GM21576 (cell line): ENCODE data around the gene OVCH2.
"Not testable (repeated sequence)": the region's sequence is repeated elsewhere in the genome, so short reads cannot be mapped to it uniquely, and the experiment has no call there.

ENCODE experiments used
- ATAC-seq: cut with Tn5 transposase; IDR thresholded peaks from one replicate; pipeline ENCODE4 v1.9.1; 2021; ENCODE audit warnings: mild to moderate bottlenecking, moderate library complexity; ENCODE audit not compliant: unreplicated experiment

Gene OVCH2

DNA sequence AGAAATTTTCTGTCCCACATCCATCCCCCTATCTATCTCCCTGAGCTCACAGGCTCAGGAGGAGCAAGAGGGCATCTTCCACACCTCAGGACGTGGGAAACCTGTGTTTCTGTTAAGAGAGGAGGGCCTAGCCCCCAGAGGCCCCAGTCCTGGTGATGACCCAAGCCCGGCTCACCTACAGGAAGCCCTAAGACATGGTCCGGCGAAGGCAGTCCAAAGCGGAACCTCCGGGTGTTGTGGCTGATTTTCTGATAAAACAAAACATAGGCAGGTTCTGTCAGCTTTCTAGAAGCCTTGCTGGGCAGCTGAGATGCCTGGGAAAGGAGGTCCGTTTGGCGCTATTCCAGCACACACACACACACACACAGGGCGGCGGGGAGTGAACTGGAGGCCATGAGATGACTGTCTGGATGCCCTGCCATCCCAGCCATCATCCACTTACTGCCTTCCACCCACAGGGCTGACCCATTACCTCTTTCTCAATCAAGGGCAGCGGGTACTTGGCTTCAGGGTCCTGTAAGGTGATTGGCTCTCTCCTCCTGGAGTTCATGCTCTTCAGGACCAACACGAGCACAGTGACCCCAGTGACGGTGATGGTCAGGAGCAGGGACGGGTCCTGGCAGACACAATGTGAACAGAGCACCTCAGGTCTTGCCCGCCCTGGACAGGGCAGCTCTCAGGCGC is 33.9 kb downstream of the OVCH2 start:
- no peak for ATAC-seq

DNA sequence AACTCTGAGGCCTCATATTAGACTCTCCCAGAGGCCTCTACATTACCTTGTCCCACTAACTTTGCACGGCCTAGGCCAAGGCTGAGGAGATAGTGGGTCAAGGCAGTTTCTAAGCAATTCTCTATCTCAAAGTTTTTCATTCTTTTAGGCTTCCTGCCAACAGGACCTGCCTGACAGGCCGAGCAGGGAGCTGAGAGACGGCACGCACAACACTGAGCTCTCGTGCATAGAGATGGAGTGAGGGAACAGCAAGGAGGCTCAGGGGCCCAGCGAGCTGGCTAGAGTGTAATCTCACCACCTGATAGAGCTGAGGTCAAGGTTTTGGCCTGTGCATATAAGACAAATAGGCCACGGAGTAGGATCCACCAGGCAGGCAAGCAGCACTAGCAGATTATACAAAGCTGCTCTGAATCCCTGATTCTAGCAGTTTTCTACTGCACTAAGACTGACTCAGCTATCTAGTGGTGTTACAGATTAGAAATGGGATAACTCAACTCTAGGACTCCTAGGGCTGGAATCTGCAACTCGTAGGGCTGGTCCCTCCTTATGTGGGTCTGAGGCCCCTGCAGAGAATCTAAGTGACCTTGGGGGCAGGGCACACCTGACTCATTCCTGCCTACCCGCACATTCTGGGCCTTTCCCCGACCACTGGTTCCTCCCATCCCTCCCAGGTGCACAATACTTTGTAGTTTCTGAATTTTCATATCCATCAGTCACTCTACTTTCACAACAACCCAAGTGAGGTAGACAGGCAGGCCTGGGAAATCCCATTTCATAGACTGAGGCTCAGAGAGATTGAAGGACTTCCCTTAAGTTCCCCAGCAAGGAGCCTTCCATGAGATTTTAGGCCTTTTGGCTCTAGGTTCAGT is 34.7 kb downstream of the OVCH2 start:
- peak; percentile 57 for ATAC-seq

DNA sequence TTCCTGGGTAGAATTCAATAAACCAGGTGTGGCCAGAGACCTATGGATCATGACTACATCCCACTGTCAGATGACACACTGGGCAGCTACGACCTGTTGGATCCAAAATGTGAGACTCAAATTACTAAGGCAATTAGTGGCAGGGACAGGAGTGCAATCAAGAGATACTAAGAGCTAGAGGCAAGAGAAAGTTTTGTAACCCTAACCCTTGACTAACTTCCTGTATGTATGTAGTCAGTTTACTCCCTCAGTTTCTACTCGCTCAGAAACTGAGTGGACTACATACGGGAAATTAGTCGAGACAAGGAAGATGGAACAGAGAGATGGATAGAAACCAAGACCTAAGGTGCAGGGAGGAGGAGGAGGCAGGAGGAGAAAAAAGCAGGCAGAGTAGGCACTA is 35.6 kb downstream of the OVCH2 start:
- ATAC-seq = no peak

GRCh38 chr11:7668911-7669310 is 37.4 kb downstream of the OVCH2 start:
- ATAC-seq = no peak

GRCh38 chr11:7668464-7668863 is 37.8 kb downstream of the OVCH2 start:
- no peak for ATAC-seq

- ATAC-seq = no peak
These were observed 38.8 kb downstream of the OVCH2 start for GRCh38 chr11:7667460-7667859.

- ATAC-seq = no peak
These were observed 39.9 kb downstream of the OVCH2 start for GRCh38 chr11:7666292-7666866.

DNA sequence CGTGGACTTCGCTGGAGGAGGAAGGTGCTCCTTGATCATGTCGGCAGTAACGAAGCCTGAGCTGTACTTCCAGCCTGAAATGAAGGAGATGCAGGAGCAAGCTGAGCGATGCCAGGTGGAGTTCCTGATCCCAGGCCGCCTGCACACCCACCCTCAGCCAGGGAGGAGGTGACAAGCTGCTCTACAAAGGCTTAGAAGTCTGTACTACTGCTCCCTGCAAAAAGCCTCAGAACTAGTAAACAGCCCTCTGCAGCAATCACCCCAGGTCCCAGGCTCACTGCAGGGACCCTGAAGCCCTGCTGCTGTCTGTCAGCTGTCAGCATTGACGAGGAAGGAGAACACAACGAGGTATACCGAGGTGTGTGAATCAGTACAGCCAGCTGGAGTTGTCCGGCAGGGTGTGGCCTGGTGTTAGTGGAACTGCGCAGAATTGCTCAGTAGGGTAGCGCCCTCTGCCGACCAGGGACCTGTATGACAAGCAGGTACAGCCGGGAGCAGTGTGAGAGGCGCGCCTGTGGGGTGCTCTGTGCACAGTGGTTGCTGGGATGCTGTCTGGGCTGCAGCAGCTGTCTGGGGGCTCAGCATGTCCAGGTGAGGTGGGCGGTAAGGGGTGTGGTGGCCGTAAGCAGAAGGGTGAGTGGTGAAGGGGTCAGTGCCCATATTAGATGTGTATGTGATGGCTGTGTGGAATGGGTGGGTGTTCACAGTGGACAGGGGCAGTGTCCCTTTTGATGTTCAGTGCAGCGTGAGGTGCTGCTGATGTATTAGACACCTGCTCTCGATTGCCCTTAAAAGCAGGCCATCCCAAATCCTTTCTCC is 40.6 kb downstream of the OVCH2 start:
- peak; percentile 98 for ATAC-seq

DNA sequence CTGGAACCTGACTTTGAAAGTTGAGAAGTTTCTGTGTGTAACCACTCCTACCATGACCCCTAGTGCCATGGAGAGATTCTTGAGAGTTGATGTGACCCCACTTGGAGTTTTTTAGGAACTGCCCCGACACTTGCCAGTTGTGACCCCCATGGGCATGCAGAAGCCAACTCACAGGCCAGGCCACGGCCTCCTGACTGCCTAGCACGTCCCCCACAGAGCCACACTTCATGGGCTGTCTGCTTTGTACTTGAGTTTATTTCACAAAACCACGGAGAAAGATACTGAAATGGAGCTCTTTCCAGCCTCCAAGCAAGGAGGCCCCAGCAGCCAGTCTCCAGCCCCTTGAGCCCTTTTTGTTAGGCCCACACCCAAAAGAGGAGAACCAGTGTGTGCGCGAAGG is 41.4 kb downstream of the OVCH2 start:
- ATAC-seq = no peak

DNA sequence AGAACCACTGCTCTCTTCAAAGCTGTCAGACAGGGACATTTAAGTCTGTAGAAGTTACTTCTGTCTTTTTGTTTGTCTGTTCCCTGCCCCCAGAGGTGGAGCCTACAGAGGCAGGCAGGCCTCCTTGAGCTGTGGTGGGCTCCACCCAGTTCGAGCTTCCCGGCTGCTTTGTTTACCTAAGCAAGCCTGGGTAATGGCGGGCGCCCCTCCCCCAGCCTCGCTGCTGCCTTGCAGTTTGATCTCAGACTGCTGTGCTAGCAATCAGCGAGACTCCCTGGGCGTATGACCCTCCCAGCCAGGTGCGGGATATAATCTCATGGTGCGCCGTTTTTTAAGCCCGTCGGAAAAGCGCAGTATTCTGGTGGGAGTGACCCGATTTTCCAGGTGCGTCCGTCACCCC is 42.7 kb downstream of the OVCH2 start:
- not testable (repeated sequence) for ATAC-seq

- no peak for ATAC-seq
These were observed 48.8 kb downstream of the OVCH2 start for GRCh38 chr11:7657306-7658025.

GRCh38 chr11:7656704-7657103 is 49.6 kb downstream of the OVCH2 start:
- no peak for ATAC-seq

DNA sequence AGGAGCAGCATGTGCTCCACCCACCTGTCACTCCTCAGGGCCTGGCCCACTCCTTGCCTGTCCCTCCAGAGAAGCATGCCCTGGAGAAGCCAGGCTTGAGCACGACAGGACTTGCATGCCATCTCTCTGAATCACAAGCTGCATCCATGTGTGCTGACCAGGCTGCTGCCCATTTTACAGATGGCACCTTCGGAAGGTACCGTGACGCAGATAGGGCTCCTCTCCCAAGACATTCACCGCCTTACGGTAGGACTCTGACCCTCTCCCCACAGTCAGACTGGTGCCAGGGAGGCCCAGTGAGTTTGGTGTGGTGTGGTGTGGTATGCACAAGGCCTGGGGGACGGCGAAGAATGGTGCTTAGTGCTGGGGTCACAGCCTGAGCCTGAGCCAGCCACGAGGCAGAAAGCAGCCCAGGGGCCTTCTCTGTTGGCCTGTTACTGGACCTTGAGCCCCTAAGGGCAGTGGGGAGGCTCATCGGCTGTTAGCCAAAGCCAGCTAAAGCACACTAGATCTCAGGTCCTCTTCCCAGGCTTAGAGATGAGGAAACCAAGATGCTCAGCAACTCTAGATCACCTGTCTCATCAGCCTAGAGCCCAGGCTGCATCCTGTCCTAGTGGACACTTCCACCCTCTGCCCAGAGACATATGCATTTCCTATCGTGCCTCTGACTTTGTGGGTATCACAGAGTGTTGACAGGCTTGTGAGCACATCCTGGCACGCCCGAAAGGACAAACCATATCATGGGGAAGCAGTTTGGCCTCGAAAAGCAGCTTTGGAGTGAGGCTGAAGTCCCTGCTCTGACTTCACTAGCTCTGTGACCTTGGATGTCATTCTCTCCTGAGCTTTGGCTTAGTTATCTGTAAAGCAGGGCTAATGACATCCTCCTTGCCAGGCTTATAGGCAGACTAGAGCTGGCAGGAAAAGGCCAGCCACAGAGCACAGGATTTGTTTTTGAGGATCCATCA is 50.7 kb downstream of the OVCH2 start:
- no peak for ATAC-seq

- no peak for ATAC-seq
These were observed 52.0 kb downstream of the OVCH2 start for GRCh38 chr11:7654195-7654705.

GRCh38 chr11:7651700-7652099 is 54.6 kb downstream of the OVCH2 start:
- no peak for ATAC-seq

- no peak for ATAC-seq
These were observed 55.1 kb downstream of the OVCH2 start for GRCh38 chr11:7651140-7651551.

- no peak for ATAC-seq
These were observed 58.0 kb downstream of the OVCH2 start for GRCh38 chr11:7648264-7648663.

- no peak for ATAC-seq
These were observed 59.4 kb downstream of the OVCH2 start for GRCh38 chr11:7646866-7647265.

GRCh38 chr11:7645206-7645605 is 61.1 kb downstream of the OVCH2 start:
- no peak for ATAC-seq
